ENCODE measurements around the gene SPEM1. TPM values are rescaled to one million over a fixed set of nuclear protein-coding genes. Genes with fewer than 3 reads are reported as not detected.

SPEM1 gene
- total RNA-seq, 1 donor from 2014 or later: 0.23 TPM

DNA sequence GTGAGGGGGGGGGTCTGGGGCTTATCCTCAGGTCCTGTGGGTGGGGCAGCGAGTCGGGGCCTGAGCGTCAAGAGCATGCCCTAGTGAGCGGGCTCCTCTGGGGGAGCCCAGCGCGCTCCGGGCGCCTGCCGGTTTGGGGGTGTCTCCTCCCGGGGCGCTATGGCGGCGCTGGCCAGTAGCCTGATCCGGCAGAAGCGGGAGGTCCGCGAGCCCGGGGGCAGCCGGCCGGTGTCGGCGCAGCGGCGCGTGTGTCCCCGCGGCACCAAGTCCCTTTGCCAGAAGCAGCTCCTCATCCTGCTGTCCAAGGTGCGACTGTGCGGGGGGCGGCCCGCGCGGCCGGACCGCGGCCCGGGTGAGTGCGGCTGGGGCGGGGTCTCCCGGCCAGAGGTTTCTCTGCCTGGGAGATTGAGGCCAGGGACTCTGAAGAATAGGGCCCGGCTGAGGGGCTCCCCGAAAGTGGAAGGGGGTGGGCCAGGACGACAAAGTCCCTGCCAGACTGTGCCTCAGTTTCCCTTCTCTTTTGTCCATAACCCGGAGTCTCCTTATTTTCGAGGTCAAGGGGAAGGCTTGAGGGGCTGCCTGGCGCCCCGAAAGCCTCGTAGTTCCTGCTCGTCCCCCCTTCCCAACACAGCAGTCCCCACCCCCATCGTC is 19.5 kb downstream of the SPEM1 start, which contains the start of gene FGF11:
Gene FGF11 (plus strand): TSS at position 51 of the 651 bp plus-strand sequence. CDS start 109 bp downstream, at position 160.
- Histone ChIP-seq H4K20me1 (ENCODE audit: insufficient read depth, low read length) (peaks cover 13% of the 10 kb centered on the region), H3K36me3 (ENCODE audit: insufficient read depth, low read length) (no peaks in the 10 kb centered on the region), H3K9ac (ENCODE audit: low read length) (peak within 1 kb of the TSS; percentile 33), H3K27ac (ENCODE audit: low read depth, low read length) (no peak within 1 kb of the TSS), H3K4me1 (ENCODE audit: insufficient read depth, low read length) (peaks cover 29% of the 10 kb centered on the region), H2AFZ (ENCODE audit: low read depth, low read length) (peak within 1 kb of the TSS; percentile 75), H3K4me2 (ENCODE audit: low read length) (peak within 1 kb of the TSS; percentile 84), H3K9me3 (ENCODE audit: insufficient read depth, low read depth, low read length) (no peaks in the 10 kb centered on the region), H3K27me3 (ENCODE audit: insufficient read depth, low read length) (peaks cover 27% of the 10 kb centered on the region), H3K4me3 (ENCODE audit: insufficient read depth, low read depth, low read length) (peak within 1 kb of the TSS; percentile 51), H3K79me2 (ENCODE audit: insufficient read depth, low read length) (no peaks in the 10 kb centered on the region)
- FAIRE-seq (no peak), DNase-seq (ENCODE audit: low read depth) (no peak)
- peak within 1 kb of the TSS; percentile 85 for H3K27ac Mint-ChIP-seq (ENCODE audit: unreplicated experiment)
- peaks cover 2% of the 10 kb centered on the region for H3K27me3 Mint-ChIP-seq (ENCODE audit: low read depth, unreplicated experiment)
- TF ChIP-seq EZH2 (IDR thresholded peaks at IDR 0.05; ENCODE audit: insufficient read depth, low read length): peak; percentile 91
- no peak for TF ChIP-seq CTCF (IDR thresholded peaks at IDR 0.05; ENCODE audit: insufficient read depth, low read depth, low read length)
- no peaks in the 10 kb centered on the region for H3K9me3 Mint-ChIP-seq (ENCODE audit: unreplicated experiment)
- peaks cover 17% of the 10 kb centered on the region for H3K36me3 Mint-ChIP-seq (ENCODE audit: low read depth, unreplicated experiment)
- peak within 1 kb of the TSS; percentile 94 for H3K4me3 Mint-ChIP-seq (ENCODE audit: unreplicated experiment)
- peaks cover 17% of the 10 kb centered on the region for H3K4me1 Mint-ChIP-seq (ENCODE audit: low read depth, unreplicated experiment)

- no peaks in the 10 kb centered on the region for H3K9me3 ChIP-seq (ENCODE audit: insufficient read depth, low read depth, low read length)
- H3K36me3 Mint-ChIP-seq (ENCODE audit: low read depth, unreplicated experiment): peaks cover 17% of the 10 kb centered on the region
- no peak for FAIRE-seq
- H2AFZ ChIP-seq (ENCODE audit: low read depth, low read length): peak overlapping the region; percentile 72
- no peaks in the 10 kb centered on the region for H3K36me3 ChIP-seq (ENCODE audit: insufficient read depth, low read length)
- H4K20me1 ChIP-seq (ENCODE audit: insufficient read depth, low read length): peaks cover 13% of the 10 kb centered on the region
- peak overlapping the region; percentile 89 for H3K4me3 Mint-ChIP-seq (ENCODE audit: unreplicated experiment)
- H3K79me2 ChIP-seq (ENCODE audit: insufficient read depth, low read length): no peaks in the 10 kb centered on the region
- peaks cover 2% of the 10 kb centered on the region for H3K27me3 Mint-ChIP-seq (ENCODE audit: low read depth, unreplicated experiment)
- H3K9ac ChIP-seq (ENCODE audit: low read length): peak overlapping the region; percentile 33
- peak; percentile 71 for TF ChIP-seq EZH2 (IDR thresholded peaks at IDR 0.05; ENCODE audit: insufficient read depth, low read length)
- no peak for TF ChIP-seq CTCF (IDR thresholded peaks at IDR 0.05; ENCODE audit: insufficient read depth, low read depth, low read length)
- peaks cover 35% of the 10 kb centered on the region for H3K4me1 ChIP-seq (ENCODE audit: insufficient read depth, low read length)
- peaks cover 19% of the 10 kb centered on the region for H3K4me1 Mint-ChIP-seq (ENCODE audit: low read depth, unreplicated experiment)
- H3K4me3 ChIP-seq (ENCODE audit: insufficient read depth, low read depth, low read length): peak overlapping the region; percentile 51
- no peaks in the 10 kb centered on the region for H3K9me3 Mint-ChIP-seq (ENCODE audit: unreplicated experiment)
- DNase-seq (ENCODE audit: low read depth): no peak
- H3K27ac ChIP-seq (ENCODE audit: low read depth, low read length): no peak overlapping the region
- peaks cover 27% of the 10 kb centered on the region for H3K27me3 ChIP-seq (ENCODE audit: insufficient read depth, low read length)
- peak overlapping the region; percentile 82 for H3K4me2 ChIP-seq (ENCODE audit: low read length)
- H3K27ac Mint-ChIP-seq (ENCODE audit: unreplicated experiment): peak overlapping the region; percentile 85
Observed at GRCh38 chr17:7440113-7440833, 20.1 kb downstream of the SPEM1 start.

All from astrocyte (in vitro differentiated cells and primary cell).